Measurements from ENCODE around the gene MIER3.

Gene MIER3

DNA sequence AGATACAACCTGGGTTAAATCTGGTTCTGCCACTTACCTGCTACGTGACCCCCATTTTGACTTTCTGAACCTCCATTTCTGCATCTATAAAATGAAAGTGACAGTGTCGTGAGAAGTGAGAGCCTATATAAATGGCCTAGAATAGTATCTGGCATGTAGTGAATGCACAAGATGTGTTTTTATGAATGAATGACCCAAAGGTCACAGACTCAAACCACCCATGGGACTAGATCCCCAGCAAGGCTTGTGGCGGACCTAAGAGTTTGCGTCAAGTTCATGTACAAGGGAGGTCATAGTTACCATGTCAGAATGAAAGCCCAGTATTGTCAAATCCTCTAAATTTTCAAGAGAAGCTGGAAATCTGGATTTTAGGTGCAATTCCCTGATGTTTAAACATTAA, 53.7 kb downstream of the MIER3 start:
- no peak for DNase-seq (ENCODE audit: low spot score)

DNA sequence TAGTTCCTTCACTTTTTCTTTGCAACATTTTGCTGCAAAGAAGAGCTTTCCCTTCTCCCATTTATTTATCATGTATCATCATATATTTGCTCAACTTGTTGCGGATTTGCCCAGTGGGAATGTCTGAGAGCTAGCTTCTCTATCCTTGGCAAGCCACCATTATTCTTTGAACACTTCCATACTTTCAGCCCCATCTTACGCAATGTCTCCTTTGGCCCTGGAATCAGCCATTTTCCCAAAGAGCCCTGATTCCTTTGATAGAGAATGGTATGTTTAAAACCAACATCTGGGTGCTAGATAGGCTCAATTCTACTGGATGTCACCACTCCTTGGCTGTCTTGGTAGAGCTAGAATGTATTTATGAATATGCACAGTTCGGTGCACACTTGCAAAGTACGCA, 55.2 kb downstream of the MIER3 start:
- DNase-seq (ENCODE audit: low spot score), result no peak

DNA sequence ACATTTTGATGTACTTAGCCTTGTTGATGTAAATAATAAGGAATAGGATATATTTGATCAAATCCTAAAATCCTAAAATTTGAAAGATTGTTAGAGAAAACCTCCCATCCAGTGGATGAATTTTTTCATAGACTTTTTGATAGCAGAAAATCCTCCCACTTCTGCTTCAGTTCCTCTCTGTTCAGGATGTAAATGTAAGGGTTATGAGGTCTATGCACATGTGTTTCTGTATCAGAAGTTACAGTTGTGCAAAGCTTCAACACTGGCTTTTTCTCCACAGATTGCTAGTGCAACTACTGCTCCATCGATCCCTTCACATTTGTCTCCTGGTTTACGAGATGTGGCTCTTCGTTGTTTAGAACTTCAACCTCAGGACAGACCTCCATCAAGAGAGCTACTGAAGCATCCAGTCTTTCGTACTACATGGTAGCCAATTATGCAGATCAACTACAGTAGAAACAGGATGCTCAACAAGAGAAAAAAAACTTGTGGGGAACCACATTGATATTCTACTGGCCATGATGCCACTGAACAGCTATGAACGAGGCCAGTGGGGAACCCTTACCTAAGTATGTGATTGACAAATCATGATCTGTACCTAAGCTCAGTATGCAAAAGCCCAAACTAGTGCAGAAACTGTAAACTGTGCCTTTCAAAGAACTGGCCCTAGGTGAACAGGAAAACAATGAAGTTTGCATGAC, 58.5 kb downstream of the MIER3 start:
- no peak for DNase-seq (ENCODE audit: low spot score)

DNA sequence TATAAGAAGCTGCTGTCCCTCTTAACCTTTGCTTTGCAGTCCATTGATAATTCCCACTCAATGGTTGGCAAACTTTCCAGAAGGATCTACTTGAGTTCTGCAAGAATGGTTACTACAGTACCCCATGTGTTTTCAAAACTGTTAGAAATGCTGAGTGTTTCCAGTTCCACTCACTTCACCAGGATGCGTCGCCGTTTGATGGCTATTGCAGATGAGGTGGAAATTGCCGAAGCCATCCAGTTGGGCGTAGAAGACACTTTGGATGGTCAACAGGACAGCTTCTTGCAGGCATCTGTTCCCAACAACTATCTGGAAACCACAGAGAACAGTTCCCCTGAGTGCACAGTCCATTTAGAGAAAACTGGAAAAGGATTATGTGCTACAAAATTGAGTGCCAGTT, 70.4 kb downstream of the MIER3 start:
- DNase-seq (ENCODE audit: low spot score), result no peak

DNA sequence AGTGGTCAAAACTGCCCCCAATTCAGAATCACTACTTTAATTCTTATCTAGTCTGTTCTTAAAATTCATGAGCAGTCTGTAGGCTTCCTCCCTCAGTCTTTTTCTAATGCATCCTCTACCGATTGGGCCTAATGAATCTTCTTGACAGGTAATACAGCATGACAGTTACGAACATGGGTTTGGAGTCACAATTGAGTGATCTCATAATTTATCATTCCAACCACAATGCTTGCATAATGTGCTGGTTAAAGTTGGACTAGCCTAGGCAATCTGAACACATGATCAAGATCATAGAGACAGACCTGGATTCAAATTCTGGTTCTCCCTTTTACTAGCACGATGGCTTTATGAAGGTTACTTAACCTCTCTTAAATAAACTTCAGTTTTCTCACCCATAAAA, 75.6 kb downstream of the MIER3 start:
- DNase-seq (ENCODE audit: low spot score), result no peak

DNA sequence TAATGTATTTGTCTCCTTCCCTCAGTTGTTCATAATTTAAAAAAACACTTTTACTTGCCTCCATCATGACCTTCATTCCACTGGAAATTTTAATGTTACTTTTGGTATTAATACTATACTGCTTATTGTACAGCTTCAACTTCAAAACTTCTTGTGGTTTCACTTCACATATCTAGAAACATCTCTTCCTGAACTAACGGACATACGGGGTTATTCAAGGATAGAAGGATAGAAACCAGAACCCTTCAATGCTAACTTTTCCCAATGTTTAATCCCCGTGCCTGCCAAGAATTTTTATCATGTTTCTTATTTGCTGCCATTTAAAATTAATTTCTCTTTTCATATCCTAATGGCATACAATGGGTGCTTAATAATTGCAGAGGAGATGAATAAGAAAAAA, 78.9 kb downstream of the MIER3 start:
- no peak for DNase-seq (ENCODE audit: low spot score)

DNA sequence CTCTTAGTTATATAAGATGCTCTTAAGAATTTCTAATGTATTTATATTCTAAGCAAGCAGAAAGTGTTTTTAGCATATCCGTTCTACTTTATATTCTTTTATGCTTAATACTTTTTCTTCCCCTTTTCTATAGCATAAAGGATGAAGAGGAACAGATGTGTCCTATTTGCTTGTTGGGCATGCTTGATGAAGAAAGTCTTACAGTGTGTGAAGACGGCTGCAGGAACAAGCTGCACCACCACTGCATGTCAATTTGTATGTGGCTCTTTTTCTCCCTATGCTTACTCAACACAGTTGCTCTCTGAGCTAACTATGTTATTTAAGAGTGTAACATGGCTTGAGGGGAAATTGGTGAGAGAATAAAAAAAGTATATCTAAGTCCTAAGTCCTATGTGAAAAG, 80.1 kb downstream of the MIER3 start:
- no peak for DNase-seq (ENCODE audit: low spot score)
